HG02981 (cell line): Measurements from ENCODE around the gene CLCF1.

Source experiments
- ATAC-seq: cut with Tn5 transposase; IDR thresholded peaks from one replicate; pipeline ENCODE4 v1.9.1; 2021; ENCODE audit warnings: mild to moderate bottlenecking, moderate library complexity; ENCODE audit not compliant: unreplicated experiment

CLCF1 gene

GRCh38 chr11:67364169-67364568, 9.2 kb downstream of the CLCF1 start:
- no peak for ATAC-seq

GRCh38 chr11:67357831-67358670, 15.3 kb downstream of the CLCF1 start:
- no peak for ATAC-seq

GRCh38 chr11:67356864-67357561, 16.4 kb downstream of the CLCF1 start:
- no peak for ATAC-seq

GRCh38 chr11:67356387-67356863, 17.0 kb downstream of the CLCF1 start:
- ATAC-seq, result no peak

GRCh38 chr11:67355794-67356386, 17.5 kb downstream of the CLCF1 start:
- ATAC-seq, result no peak

GRCh38 chr11:67355023-67355793, 18.2 kb downstream of the CLCF1 start:
- ATAC-seq, result no peak

- peak; percentile 0 for ATAC-seq
These were observed 19.0 kb downstream of the CLCF1 start for GRCh38 chr11:67354075-67355022.

GRCh38 chr11:67353317-67354074, 19.9 kb downstream of the CLCF1 start, which contains the start of gene POLD4:
Gene POLD4, minus strand, starts transcription at chr11:67353546. Its CDS starts 147 bp downstream, at chr11:67353399.
- peak; percentile 67 for ATAC-seq

- peak; percentile 8 for ATAC-seq
These were observed 20.7 kb downstream of the CLCF1 start for GRCh38 chr11:67352546-67353316.

- no peak for ATAC-seq
These were observed 22.0 kb downstream of the CLCF1 start for GRCh38 chr11:67351275-67352005.

GRCh38 chr11:67349928-67350465, 23.4 kb downstream of the CLCF1 start:
- no peak for ATAC-seq

GRCh38 chr11:67349457-67349856, 23.9 kb downstream of the CLCF1 start:
- no peak for ATAC-seq

GRCh38 chr11:67349036-67349435, 24.4 kb downstream of the CLCF1 start:
- ATAC-seq, result no peak

GRCh38 chr11:67347964-67348749, 25.2 kb downstream of the CLCF1 start:
- no peak for ATAC-seq

- no peak for ATAC-seq
These were observed 27.2 kb downstream of the CLCF1 start for GRCh38 chr11:67345920-67346819.
